GM18498 (cell line): ENCODE data around the gene ASAP3.

ENCODE experiments used
- ATAC-seq: cut with Tn5 transposase; IDR thresholded peaks from one replicate; pipeline ENCODE4 v1.9.1; 2021; ENCODE audit warnings: mild to moderate bottlenecking, moderate library complexity; ENCODE audit not compliant: unreplicated experiment

ASAP3 gene

DNA sequence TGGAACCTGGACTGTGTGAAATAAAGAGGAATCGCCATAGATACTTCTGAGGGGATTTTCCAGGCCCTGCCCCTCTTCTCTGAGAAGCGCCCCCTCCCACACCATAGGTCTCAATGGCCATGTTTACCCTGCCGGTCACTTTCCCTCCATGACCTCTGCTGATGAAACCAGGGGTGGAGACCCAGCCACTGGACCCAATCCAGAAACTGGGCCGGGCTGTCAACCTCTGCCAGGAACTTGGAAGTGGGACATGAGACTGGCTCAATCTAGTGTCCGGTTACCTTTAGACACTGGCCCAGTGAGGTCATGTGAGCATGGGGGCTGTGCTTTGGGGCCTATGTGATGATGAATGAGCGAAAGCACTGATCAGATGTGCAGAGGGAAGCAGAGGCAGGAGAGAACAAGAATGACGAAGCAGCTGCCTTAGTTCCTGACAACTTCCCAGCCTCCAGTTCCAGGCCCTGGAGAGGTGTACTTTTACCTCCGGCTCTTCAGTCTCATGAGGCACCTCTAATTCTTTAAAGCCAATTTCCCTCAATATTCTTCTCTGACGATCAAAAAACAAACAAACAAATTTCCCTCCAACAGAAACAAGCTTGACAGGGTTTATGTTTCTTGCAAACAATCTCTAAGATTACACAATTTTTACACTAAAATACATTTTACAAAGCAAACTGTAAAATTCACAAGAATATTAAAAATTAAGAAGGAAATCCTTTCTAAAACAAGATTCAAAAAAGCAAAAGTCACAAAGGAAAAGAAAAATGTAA is 4.9 kb downstream of the ASAP3 start:
- no peak for ATAC-seq

DNA sequence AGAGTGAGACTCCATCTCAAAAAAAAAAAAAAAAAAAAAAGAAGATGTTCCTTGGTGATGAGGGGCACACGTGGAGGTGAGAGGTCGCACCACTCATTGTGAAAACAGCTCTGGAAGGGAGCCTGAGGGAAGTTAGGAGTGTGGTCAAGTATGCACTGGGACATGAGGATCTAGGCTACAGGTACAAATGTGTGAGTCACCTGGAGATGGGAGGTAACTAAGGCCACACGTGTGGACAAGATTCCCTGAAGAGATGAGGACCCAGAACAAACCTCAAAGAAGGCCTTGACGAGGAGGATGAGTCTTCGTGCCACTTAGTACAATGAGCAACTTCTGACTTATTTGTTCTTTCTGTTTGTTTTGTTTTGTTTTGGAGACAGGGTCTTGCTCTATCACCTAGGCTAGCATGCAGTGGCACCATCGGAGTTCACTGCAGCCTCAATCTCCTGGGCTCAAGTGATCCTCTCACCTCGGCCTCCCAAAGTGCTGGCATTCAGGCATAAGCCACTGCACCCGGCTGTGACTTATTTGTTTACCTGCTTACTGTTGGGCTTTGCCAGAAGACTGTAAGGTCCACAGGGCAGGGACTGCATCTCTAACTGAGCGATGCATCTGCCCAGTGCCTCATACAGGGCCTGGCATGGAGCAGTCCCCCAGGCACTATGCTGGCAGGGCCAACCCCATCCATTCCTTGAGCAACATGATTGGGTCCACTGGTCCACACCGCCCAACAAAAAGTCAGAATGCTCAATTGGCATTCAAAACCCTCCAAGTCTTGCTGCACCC is 6.4 kb downstream of the ASAP3 start:
- no peak for ATAC-seq

DNA sequence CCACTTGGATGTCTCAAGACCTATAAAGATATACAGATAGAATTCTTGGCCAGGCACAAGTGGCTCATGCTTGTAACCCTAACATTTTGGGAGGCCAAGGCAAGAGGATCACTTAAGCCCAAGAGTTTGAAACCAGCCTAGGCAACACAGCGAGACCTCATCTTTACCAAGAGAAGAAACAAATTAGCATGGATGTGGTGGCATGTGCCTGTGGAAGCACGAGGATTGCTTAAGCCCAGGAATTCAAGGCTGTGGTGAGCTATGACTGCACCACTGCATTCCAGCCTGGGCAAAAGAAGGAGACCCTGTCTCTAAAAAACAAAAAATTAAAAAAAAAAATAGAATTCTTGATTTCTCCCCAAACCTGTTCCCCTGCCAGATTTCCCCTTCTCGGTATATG is 8.3 kb downstream of the ASAP3 start:
- ATAC-seq, result no peak

DNA sequence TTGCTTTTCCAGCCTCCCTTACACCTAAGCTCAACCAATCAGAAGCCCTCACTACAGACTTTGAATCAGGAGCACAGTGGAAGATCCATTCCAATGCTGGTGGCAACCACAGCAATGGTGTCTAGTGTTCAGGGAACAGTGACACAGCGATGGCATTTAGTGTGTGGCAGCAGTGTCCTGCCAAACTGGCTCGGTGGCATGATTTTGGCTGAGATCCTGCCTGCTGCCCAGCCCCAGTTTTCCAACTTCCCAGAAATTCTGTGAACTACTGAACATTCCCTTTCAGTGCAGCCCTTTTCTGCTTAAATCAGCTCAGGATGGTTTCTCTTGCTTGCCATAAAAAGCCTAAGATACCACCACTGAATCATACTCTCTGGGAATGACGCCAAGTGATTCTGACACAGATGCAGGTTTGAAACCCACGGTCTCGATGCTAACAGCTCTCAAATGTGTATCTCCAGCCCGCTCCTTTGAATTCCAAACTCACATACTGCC is 8.8 kb downstream of the ASAP3 start:
- no peak for ATAC-seq

DNA sequence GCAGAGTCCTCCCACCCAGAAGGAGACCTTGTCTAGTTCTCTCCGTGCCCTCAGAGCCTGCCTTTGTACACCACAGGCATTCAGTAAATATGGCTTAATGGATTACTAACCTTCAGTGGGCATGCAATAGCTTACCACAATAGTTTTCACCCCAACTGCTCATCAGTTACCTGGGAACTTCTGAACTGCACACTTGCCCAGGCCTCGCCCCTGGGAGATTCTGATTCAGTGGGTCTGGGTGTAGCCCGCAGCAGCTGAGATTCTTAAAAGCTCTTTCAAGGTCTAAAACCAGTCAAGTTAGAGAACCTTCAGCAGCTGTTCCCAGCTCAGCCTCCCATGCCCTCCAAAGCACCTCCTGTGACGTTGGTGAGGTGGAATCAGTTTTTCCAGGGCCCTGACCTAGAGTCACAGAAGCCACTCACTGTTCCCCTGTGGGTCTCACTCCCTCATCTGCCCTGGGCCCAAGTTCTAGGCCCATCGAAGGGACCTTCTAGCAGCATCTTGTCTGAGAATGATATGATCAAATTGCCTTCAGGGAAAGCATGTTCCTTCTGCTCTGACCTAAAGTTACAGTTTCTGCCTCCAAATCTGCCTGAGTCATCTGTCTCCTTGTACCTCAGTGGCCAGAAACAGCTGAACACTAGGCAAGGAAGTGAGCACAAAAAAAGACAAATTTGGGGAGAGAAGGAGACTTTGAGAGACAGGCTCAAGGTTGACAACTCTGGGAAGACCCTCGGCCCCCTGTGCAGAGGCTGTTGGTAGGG is 10.8 kb downstream of the ASAP3 start:
- ATAC-seq, result no peak

DNA sequence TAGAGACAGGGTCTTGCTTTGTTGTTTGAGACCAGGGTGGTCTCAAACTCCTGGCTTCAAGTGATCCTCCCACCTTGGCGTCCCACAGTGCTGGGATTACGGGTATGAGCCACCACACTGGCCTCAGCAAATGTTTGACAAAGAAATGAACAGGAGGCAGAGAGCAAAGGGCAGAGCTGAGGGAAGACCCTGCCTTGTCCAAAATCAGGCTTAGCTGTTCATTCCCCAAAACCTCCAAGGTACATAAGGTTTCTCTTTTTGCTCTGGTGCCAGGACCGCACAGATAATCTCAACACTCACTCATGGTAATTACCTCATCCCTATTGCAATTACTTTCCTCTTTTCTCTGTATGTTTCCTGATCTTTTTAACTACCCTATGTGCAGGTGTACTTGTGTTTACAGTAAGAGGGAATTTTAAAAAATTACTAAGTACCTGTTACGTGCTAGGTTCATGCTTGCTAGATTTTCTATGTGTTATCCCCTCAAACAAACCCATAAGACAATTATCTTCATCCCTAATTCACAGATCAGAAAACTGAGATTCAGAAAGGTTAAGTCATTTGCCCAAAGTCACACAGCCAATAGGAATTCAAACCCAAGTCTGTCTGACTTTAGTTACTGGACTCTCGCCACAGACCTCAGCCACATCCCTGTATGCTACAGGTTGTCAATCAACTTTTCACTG is 11.5 kb downstream of the ASAP3 start:
- no peak for ATAC-seq

DNA sequence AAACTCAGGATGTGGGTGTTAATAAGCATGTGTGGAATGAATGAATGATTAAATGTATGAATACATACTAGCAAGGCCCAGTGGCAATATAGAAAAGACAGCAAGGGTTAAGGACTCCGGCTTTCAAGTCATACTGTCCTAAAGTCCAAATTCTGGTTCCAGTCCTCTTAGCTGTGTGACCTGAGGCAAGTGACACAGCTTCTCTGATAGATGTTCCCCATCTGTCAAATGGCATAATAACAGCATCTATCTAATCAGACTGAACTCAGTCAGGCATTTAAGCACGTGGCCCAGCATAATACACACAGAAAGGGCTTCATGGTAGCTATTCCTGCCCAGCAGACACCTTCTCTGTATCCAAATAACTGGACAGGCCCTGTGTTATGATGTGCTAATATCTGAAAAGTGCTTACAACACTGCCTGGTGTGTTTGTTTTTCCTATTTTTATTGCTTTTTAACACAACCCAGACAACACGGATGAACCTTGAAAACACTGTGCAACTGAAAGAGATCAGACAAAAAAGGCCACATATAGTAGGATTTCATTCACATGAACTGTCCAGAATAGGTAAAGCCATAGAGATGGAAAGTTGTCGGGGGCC is 12.4 kb downstream of the ASAP3 start:
- no peak for ATAC-seq

DNA sequence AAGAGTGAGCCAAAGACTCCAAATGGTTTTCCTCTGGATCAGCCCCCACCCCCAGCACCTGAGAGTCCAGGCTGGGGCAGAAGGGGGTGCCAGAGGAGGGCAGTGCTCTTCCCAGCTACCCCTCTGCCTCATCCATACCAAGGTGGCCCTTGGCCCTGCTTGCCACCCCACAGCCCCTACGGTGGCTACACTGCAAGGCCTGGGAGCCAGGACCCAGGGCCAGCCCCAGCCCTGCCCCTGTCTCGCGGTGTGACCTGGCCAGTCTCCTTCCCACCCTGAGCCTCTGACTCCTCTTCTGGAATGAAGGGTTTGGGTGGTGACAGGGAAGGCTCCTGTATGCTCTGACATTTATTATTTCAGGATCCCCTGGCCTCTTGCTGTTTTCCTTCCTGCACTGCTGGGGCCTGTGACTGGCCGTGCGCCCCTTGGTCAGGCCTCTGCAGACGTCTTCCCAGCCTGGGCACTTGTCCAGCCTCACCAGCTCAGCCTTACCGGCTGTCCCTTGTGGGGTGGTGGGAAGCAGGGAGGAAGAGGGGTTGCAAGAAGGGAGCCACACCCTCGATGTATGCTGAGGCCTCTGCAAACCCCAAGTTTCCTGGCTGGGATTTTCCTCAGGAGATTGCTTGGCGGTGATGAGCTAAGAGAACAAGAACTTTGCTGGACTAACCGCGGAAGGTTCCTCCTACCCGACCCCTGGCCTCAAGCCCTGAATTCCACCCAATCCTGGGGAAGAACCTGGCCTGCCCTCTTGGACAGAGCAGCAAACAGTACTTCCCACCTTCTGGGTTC is 13.5 kb downstream of the ASAP3 start:
- ATAC-seq, result no peak

DNA sequence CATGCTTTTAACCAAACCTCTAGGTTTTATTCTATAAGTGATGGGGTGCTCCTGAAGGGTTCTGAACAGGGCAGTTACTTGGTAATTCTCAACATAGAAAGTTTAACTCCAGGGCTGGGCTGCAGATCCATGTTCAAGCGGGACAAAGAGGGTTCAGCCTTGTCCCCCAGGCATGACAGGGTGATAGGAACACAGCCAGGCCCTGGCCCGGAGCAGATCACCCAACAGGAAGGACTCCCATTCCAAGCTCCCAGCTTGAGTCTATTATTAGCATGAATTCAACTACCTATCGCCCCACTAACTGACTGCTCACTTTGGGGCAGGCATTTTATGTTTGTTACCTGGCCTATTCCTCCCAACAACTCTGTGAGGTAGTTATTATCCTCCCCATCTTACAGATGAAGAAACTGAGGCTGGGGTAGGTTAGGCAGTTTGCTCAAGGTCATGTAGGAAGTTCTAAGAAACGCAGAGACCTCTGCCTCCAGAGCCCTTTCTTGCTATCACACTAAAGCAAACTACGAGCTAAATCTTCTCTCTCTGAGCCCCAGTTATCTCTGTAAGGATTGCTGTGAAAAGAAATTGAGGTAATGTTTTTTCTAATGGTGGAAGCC is 14.5 kb downstream of the ASAP3 start:
- no peak for ATAC-seq

DNA sequence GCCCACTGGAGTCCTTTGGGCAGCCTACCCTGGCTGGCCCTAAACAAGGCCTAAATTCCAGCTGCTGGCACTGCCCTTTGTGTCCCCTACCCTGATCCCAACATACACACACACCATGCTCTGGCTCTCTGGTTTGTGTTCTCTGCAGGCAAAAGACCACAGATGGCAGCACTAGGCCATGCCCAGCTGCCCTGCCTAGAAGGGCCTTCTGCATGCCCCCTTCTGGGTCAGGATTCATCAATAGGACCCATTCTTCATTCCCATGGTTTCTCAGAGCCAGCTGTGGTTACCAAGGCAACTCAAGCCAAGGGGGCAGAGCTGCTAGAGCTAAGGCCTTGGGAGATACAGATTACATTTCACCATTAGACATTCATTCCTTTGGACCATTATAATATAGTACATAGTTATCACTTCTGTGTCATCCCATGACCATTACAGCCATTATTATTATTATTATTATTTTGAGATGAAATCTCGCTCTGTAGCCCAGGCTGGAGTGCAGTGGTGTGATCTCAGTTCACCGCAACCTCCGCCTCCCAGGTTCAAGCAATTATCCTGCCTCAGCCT is 17.5 kb downstream of the ASAP3 start:
- no peak for ATAC-seq

DNA sequence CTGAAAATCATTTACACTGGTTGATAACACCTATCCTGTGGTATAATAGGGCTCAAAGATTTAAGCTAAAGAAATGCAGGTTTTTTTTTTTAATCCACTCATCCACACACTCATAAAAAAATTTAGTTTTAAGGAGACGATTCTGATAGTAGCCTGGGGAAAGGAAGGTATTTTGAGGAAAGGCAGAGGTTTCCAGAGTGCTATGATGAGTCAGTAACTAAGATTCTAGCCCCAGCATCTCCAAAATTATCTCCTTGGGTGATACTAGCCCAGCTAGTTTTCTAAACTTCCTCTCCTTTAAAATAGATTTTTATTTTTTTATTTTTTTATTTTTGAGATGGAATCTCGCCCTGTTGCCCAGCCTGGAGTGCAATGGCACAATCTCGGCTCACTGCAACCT is 20.7 kb downstream of the ASAP3 start:
- ATAC-seq, result no peak

DNA sequence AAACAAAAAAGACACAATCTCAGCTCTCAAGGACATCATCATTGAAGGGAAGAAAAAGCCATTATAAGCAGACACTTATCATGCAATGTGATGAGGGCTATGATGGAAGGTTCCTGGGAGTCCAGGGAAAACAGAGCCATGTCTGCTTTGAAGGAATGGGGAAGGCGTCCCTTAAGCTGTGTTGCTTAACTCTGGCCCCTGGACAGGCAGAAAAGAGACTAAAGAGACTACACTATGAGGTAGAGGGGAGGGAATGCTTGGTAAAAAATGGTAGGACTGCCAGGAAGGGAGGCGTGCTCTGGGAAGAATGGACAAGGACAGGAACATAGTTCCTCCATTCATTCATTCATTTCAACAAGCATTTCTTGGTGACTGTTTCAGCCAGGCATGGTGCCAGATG is 21.2 kb downstream of the ASAP3 start:
- ATAC-seq, result no peak

DNA sequence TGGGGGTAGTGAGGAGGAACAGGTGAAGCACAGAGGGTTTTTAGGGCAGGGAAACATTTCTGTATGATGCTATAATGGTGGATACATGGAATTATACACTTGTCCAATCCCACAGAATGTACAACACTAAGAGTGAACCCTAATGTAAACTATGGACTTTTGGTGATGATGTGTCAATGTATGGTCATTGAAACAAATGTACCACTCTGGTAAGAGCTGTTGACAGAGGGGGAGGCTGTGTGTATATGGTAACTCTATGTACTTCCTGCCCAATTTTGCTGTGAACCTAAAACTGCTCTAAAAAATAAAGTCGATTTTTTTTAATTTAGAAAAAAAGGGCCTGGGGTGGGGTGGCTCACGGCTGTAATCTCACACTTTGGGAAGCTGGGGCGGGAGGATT is 22.9 kb downstream of the ASAP3 start:
- no peak for ATAC-seq

DNA sequence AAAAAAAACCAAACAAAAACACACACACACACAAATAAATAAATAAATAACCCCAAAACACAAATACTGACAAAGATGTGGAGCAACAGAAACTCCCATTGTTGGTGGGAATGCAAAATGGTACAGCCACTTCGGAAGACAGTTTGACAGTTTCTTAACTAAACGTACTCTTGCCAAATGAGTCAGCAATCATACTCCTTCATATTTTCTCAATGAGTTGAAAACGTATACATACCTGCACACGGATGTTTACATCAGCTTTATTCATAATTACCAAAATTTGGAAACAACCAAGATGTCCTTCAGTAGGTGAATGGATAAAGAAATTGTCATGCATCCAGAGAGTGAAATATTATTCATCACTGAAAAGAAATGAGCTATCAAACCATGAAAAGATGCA is 23.5 kb downstream of the ASAP3 start:
- no peak for ATAC-seq

DNA sequence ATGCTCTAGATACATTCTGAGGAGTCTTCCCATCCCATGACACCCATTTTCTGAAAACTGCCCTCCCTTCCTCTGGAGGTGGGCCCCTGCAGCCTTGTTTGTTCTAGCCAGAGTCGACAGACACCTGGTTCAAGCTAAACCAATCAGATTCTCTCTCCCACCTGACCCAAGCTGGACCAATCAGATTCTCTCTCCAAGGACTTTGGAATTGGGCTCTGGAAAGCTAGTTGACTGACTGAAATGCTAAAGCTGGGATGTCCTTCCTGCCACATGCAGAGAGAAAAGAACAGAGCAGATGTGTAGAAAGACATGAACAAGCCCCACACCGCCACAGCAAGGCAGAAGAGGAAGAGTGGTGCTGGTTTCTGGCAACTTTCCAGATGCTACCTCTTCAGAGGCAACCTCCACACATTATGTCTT is 24.6 kb downstream of the ASAP3 start:
- ATAC-seq, result no peak

DNA sequence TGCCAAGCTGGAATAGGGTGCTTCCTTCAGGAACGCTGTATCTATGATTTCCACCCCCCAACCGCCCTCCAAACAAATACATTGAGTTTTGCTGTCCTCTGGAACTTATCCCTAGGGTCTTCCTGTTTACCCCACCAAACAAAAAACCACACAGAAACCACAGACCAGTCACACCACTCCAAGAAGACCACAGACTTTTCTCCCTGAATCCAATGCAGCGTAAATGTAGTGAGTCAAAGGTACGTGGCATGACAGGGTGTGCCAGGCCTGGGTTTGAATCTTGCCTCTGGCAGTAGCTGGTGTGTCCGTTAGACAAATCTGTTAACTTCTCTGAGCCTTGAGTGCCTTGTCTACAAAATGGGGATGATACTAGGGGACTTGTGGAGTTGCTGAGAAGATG is 27.8 kb downstream of the ASAP3 start:
- no peak for ATAC-seq

DNA sequence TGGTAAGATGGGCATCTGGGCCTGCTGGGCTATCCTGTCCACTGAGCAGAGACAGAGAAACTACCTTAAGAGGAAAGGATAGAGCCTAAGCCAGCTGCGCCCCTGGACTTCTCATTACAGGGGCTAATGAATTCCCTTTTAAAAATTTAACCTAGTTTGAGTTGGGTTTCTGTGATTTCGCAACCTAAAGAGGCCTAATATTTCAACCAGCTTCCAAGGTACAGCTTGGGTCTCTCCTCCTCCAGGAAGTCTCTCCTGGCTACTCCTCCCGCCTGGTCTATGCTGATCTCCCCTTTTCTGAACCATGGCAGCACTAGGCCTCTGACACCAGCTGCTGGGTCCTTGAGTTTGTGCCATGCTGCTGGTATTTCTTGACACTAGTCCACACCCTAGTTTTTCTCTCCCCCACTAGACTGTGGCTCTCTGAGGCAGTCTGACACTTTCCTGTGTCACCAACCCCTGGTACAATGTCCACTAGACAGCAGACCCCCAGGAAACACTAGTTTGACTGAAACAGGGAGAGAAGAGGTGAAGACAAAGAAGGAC is 30.5 kb downstream of the ASAP3 start:
- ATAC-seq, result no peak

DNA sequence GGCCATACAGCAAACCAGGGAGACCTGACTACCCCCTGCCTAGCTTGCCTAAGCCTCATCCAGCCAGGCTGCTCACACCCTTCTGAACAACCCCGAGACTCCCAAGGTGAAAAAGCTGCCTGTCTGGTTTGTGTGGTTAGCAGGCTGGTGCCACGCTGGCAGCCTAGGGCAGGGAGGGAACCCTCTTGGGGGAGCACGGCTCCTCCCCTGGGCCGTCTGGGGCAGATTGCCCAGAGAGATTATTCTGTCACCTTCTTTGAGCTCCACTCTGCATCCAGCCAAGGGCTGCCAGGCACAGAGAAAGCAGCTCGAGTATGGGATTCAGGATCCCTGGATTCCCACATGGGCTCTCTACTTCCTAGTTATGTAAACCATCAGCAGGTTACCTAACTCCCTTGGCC is 32.0 kb downstream of the ASAP3 start:
- no peak for ATAC-seq

DNA sequence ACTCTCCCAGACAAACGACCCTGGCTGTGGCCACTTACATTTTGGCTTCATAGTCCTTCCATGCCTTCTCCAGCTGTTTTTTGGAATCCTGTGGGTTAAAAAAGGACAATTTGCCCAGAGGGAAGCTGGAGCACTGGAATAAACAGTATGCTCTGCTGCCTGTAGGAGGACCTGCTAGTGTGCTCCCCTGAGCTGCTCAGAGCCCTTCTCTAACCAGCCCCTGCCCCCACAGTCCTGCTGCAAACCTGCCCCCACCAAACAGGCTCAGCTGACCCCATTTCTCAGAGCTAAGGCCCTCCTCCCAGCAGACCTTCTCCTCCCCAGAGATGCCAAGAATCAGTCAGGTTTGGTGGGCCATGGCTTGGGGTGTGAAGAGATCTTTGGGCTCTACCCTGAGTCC is 32.5 kb downstream of the ASAP3 start:
- no peak for ATAC-seq
